Coronary artery (tissue), 2 donors: ENCODE results near the gene UBE2F.
"Not testable (repeated sequence)": the region's sequence is repeated elsewhere in the genome, so short reads cannot be mapped to it uniquely, and the experiment has no call there.

Source experiments
- DNase-seq: peaks from one replicate; pipeline ENCODE4 v3.0.0-alpha.2; 2017; ENCODE audit warnings: low spot score
- H3K27ac ChIP-seq, 2 donors: fragments of 200-600 bp; sonication (generic); one replicate each; pipeline ENCODE4 v1.5.1; 2016 to 2019
- H3K4me3 ChIP-seq: fragments of 200-600 bp; sonication (generic); 2 replicates; pipeline ENCODE4 v1.5.1; 2016; ENCODE audit warnings: mild to moderate bottlenecking, moderate library complexity
- TF ChIP-seq, protein P1 (sequence below): fragments of 200-600 bp; sonication (generic); IDR thresholded peaks from one replicate; pipeline ENCODE4 v1.5.1; 2019; ENCODE audit warnings: antibody characterized with exemption

The UBE2F gene

GRCh38 chr2:238032755-238033337, 66.0 kb downstream of the UBE2F start:
- Histone ChIP-seq H3K27ac (no peak overlapping the region), H3K4me3 (no peak overlapping the region)
- TF ChIP-seq, protein P1, sequence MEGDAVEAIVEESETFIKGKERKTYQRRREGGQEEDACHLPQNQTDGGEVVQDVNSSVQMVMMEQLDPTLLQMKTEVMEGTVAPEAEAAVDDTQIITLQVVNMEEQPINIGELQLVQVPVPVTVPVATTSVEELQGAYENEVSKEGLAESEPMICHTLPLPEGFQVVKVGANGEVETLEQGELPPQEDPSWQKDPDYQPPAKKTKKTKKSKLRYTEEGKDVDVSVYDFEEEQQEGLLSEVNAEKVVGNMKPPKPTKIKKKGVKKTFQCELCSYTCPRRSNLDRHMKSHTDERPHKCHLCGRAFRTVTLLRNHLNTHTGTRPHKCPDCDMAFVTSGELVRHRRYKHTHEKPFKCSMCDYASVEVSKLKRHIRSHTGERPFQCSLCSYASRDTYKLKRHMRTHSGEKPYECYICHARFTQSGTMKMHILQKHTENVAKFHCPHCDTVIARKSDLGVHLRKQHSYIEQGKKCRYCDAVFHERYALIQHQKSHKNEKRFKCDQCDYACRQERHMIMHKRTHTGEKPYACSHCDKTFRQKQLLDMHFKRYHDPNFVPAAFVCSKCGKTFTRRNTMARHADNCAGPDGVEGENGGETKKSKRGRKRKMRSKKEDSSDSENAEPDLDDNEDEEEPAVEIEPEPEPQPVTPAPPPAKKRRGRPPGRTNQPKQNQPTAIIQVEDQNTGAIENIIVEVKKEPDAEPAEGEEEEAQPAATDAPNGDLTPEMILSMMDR: no peak
- DNase-seq: no peak

DNA sequence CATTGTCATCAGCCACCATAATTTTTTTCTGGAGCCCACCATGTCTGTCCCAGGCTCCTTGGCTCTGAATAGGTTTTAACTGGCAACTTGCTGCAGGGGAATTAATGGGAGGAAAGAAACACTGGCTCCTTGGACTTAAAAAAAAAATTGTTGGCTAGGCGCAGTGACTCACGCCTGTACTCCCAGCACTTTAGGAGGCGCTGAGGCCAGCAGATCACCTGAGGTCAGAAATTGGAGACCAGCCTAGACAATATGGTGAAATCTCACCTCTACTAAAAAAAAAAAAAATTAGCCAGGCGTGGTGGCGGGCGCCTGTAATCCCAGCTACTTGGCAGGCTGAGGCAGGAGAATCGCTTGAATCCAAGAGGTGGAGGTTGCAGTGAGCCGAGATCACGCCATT, 67.2 kb downstream of the UBE2F start:
- H3K27ac ChIP-seq, DNase-seq, H3K4me3 ChIP-seq: not testable (repeated sequence)

DNA sequence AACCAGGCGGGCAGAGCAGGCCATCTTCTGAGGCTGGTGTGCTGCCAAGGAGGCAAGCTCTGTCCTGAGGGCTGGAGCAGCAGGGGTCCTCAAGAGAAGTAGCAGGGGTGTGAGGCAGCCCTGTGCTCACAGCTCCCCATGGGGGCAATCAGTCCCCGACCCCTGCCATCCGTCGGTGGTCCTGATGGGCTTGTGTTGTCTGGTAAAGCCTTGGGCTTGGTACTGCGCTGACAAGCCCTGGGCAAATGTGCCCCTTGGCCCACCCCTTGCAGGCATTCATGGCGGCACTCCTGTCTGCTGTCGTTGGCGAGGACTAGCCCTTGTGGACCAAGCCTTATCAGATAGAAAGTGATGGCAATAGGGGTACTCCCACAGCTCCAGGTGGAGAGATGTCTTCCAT, 71.4 kb downstream of the UBE2F start:
- Histone ChIP-seq H3K4me3 (no peak overlapping the region), H3K27ac (no peak overlapping the region)
- TF ChIP-seq, protein P1: no peak
- DNase-seq: no peak

DNA sequence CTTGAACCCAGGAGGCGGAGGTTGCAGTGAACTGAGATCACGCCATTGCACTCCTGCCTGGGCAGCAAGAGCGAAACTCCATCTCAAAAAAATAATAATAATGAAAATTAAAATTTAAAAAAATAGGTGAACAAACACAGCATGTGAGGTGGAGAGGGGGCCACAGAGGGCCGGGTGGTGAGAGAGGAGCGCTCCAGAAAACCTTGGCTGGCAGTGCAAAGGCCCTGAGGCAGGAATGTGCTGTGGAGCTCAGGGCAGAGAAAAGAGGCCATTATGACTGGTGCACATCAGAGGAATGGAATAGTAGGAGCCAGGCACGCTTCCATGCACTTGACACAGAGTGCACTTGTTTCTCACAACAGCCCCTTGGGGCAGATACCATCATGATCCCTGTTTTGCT, 72.3 kb downstream of the UBE2F start:
- Histone ChIP-seq H3K4me3 (no peak overlapping the region), H3K27ac (no peak overlapping the region)
- TF ChIP-seq, protein P1: no peak
- DNase-seq: no peak

DNA sequence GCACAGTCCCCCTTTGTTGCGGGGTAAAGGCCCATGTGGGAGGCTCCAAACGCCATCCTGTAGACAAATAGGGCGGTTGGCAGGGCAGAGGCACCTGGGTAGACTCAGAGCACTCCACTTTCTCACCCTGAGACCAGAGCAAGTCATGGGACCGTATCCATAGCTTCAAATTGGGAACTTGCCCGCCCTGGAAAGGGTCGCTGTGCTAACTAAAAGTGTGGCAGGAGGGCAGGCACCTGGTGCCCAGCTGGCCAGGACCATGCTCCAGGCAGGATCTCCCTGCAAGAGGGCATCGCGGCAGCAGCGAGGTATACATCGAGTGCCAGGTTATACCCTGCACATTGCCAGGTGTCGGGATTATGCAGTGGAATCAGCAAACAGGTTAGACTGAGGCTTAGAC, 73.2 kb downstream of the UBE2F start:
- Histone ChIP-seq H3K4me3 (no peak overlapping the region), H3K27ac (no peak overlapping the region)
- DNase-seq: no peak
- TF ChIP-seq, protein P1: no peak

DNA sequence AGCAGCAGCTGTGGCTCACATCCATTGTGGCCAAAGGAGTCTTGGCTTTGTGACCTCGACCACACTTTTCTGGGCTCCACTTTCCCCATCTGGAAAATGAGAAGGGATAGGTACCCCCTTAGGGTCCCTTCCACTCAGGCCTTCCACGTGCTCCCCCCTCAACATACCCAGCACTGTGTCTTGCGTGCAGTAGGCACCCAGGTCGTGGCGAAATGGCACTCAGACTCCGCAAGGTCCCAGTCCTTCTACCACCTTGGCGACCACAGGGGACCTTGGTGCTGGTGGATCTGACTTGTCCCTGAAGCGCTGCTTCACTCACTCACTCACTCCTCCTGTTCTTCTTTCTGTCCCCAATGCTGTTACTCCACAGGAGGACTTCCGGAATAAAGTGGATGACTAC, 74.1 kb downstream of the UBE2F start:
- no peak for DNase-seq
- no peak overlapping the region for H3K4me3 ChIP-seq
- TF ChIP-seq, protein P1: no peak
- no peak overlapping the region for H3K27ac ChIP-seq

DNA sequence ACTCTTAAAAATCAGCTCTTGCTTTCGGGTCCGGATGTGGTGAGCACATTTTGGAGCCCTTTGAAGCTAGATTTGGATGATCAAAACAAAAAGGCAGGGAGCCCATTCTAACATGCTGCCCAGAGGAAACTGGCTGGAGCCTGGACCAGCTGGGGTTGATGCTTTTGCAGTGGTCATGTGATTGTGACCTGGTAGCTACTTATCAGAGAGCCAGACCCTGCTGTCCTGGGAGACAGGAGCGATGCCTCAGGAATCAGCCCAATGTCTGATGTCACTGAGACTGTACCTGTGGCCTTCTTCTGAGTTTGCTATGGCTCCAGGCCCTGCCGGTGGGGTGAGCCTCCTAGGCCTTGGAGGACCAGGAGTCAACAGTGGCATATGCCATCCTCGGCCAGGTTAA, 75.3 kb downstream of the UBE2F start:
- Histone ChIP-seq H3K27ac (no peak overlapping the region), H3K4me3 (no peak overlapping the region)
- TF ChIP-seq, protein P1: no peak
- no peak for DNase-seq
